Type B pancreatic cell (in vitro differentiated cells): Measurements from ENCODE around the gene CNTNAP2. TPM values are rescaled to one million over a fixed set of nuclear protein-coding genes. Genes with fewer than 3 reads are reported as not detected.
"Not testable (repeated sequence)": the region's sequence is repeated elsewhere in the genome, so short reads cannot be mapped to it uniquely, and the experiment has no call there.

Source experiments
- DNase-seq: peaks from one replicate; pipeline ENCODE4 v3.0.0; 2021; ENCODE audit warnings: mixed read lengths; ENCODE audit not compliant: unreplicated experiment; ENCODE audit errors: extremely low spot score
- H3K27ac Mint-ChIP-seq: 2 replicates; pipeline ENCODE4 v1.8.0; 2021; ENCODE audit warnings: mild to moderate bottlenecking, mixed read lengths
- H3K27me3 Mint-ChIP-seq: 2 replicates; pipeline ENCODE4 v1.8.0; 2021; ENCODE audit warnings: mixed read lengths
- H3K36me3 Mint-ChIP-seq: 2 replicates; pipeline ENCODE4 v1.8.0; 2021; ENCODE audit warnings: mixed read lengths
- H3K4me1 Mint-ChIP-seq: one replicate; pipeline ENCODE4 v1.8.0; 2021; ENCODE audit warnings: mixed read lengths; ENCODE audit not compliant: unreplicated experiment
- H3K4me3 Mint-ChIP-seq: 2 replicates; pipeline ENCODE4 v1.8.0; 2021; ENCODE audit warnings: mild to moderate bottlenecking, mixed read lengths
- H3K9me3 Mint-ChIP-seq: 2 replicates; pipeline ENCODE4 v1.8.0; 2021; ENCODE audit warnings: mixed read lengths
- total RNA-seq: library from RNA; stranded (reverse); gene quantifications from 2 replicates; pipeline ENCODE4 v1.2.1, GENCODE V29; 2021; ENCODE audit warnings: low replicate concordance
- TF ChIP-seq, protein P1 (sequence below): fragments of 200-600 bp; sonication (generic); conservative IDR thresholded peaks from 2 replicates; pipeline ENCODE4 v1.5.0; 2021; ENCODE audit warnings: antibody characterized with exemption, mild to moderate bottlenecking

CNTNAP2 gene
- total RNA-seq, 1 donor from 2014 or later = 26.8 TPM

DNA sequence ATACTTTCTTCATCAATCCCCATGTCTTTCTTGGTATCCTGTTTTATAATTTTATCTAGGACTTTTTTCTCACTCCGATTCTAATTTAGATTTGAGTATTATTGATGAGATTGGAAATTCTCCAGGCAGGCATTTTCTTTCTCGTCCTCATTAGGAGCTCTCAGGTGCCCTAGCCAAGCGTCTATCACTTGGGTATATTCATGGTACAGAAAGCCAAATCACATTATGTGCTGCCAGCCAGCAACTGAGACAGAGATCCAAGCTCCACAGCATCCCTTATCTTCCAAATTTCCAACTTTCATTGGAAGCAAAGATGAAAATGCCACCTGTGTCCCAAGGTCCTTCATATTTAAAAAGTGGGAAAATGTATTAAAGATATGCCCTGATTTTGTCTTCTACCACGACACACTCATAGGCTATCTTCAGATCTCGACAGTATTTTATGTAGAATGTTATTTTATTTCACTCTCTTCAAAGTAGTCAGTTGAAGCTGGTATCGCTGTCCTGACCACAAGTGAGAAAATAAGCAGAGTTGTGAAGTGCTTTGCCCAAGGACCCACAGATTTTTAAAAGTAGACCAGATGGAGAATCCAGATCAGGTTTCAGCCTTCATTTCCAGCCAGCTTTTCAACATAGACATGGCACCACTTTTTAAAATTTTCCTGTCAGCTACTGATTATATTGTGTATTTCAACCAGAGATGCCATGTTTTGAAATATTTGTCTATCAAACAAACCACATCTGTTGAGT is 773.4 kb downstream of the CNTNAP2 start:
- no peaks in the 10 kb centered on the region for H3K4me1 Mint-ChIP-seq

DNA sequence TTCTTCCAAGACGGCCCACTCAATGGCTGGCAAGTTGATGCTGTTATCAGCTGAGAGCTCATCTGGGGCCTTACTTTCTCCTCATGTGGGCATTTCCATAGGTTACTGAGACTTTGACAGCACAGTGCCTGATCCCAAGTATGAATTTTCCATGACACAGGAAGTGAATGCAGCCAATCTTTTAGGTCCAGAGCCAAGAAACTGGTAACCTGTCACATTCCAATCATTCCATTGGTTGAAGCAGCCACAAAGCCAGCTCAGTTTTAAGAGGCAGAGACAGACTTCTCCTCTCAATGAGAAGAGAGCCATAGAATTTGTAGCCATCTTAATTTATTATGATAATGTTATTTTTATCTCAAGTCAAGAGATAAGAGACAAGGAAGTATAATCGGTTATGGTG is 775.5 kb downstream of the CNTNAP2 start:
- H3K4me3 Mint-ChIP-seq = no peak overlapping the region
- H3K9me3 Mint-ChIP-seq = no peaks in the 10 kb centered on the region
- no peaks in the 10 kb centered on the region for H3K4me1 Mint-ChIP-seq
- H3K27me3 Mint-ChIP-seq = no peaks in the 10 kb centered on the region
- H3K36me3 Mint-ChIP-seq = no peaks in the 10 kb centered on the region
- TF ChIP-seq, protein P1, sequence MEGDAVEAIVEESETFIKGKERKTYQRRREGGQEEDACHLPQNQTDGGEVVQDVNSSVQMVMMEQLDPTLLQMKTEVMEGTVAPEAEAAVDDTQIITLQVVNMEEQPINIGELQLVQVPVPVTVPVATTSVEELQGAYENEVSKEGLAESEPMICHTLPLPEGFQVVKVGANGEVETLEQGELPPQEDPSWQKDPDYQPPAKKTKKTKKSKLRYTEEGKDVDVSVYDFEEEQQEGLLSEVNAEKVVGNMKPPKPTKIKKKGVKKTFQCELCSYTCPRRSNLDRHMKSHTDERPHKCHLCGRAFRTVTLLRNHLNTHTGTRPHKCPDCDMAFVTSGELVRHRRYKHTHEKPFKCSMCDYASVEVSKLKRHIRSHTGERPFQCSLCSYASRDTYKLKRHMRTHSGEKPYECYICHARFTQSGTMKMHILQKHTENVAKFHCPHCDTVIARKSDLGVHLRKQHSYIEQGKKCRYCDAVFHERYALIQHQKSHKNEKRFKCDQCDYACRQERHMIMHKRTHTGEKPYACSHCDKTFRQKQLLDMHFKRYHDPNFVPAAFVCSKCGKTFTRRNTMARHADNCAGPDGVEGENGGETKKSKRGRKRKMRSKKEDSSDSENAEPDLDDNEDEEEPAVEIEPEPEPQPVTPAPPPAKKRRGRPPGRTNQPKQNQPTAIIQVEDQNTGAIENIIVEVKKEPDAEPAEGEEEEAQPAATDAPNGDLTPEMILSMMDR = no peak
- no peak overlapping the region for H3K27ac Mint-ChIP-seq
- no peak for DNase-seq

More for the DNA sequence above, 773.4 kb downstream of the CNTNAP2 start:
- no peaks in the 10 kb centered on the region for H3K36me3 Mint-ChIP-seq
- H3K9me3 Mint-ChIP-seq = no peaks in the 10 kb centered on the region
- no peak for DNase-seq
- TF ChIP-seq, protein P1 = no peak
- no peak overlapping the region for H3K4me3 Mint-ChIP-seq
- H3K27me3 Mint-ChIP-seq = no peaks in the 10 kb centered on the region
- H3K27ac Mint-ChIP-seq = no peak overlapping the region

DNA sequence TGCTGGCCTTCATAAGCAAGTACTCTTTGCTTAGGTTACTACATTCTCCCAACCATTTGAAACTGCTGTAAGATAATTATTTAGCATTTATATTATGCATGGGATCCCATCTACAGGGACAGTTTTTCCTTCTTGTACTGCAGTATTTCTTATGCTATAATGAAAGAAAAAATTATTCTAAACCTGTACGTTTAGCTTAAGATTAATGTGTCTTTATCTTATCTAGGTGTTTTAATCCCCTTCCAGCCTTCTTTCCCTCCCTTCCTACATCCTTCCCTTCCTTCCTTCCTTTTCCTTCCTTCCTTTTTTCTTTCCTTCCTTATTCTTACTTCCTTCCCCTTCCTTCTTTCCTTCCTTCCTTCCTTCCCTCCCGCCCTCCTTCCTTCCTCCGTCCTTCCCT is 778.3 kb downstream of the CNTNAP2 start:
- H3K9me3 Mint-ChIP-seq = no peaks in the 10 kb centered on the region
- H3K27me3 Mint-ChIP-seq = no peaks in the 10 kb centered on the region
- TF ChIP-seq, protein P1 = no peak
- no peak for DNase-seq
- no peaks in the 10 kb centered on the region for H3K4me1 Mint-ChIP-seq
- no peak overlapping the region for H3K4me3 Mint-ChIP-seq
- no peaks in the 10 kb centered on the region for H3K36me3 Mint-ChIP-seq
- H3K27ac Mint-ChIP-seq = no peak overlapping the region

DNA sequence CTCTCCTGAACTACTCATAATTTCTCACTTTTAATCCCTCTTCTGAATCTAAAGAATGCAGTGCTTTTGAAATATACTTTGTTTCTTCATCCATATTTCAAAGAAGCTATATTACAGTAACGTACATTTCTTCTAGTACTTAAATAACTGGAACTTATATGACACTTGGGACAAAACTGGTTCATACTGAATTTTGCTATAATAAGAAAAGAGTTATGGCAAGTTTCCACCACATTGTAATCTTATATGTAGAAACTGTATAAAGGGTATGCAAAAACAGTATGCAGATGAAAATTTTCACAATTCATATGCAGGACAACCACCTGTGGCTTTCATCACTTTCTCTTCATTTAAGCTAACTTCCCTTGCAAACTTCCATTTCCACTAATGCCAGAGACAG is 785.7 kb downstream of the CNTNAP2 start:
- no peaks in the 10 kb centered on the region for H3K4me1 Mint-ChIP-seq
- no peaks in the 10 kb centered on the region for H3K27me3 Mint-ChIP-seq
- no peaks in the 10 kb centered on the region for H3K36me3 Mint-ChIP-seq
- no peaks in the 10 kb centered on the region for H3K9me3 Mint-ChIP-seq
- TF ChIP-seq, protein P1 = no peak
- no peak for DNase-seq
- no peak overlapping the region for H3K27ac Mint-ChIP-seq
- H3K4me3 Mint-ChIP-seq = no peak overlapping the region

DNA sequence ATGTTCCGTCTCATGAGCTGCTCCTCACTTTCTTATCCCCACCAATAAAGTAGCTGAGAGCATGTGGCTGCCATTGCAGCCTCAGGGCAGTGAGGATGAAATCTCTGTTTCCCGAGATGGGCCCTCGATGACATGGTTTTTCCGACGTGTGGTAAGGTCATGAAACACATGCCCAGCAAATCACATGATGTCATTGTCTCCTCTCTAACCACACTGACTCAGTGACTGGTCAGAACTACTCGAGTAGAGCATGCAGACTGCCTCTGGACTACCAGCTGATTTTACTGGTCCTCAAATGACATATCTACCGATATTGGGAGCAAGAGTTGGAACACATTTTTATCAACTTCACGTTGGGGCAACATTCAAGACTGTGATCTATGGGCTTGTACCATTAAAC is 786.1 kb downstream of the CNTNAP2 start:
- no peaks in the 10 kb centered on the region for H3K4me1 Mint-ChIP-seq
- no peaks in the 10 kb centered on the region for H3K36me3 Mint-ChIP-seq
- no peak for DNase-seq
- no peaks in the 10 kb centered on the region for H3K9me3 Mint-ChIP-seq
- no peak overlapping the region for H3K27ac Mint-ChIP-seq
- TF ChIP-seq, protein P1 = no peak
- no peak overlapping the region for H3K4me3 Mint-ChIP-seq
- no peaks in the 10 kb centered on the region for H3K27me3 Mint-ChIP-seq

DNA sequence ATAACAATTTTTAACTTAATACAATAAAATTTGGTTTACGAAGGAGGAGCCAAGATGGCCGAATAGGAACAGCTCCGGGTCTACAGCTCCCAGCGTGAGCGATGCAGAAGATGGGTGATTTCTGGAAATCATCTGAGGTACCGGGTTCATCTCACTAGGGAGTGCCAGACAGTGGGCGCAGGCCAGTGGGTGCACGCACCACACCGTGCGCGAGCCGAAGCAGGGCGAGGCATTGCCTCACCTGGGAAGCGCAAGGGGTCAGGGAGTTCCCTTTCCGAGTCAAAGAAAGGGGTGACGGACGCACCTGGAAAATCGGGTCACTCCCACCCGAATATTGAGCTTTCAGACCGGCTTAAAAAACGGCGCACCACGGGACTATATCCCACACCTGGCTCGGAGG is 789.1 kb downstream of the CNTNAP2 start:
- H3K4me1 Mint-ChIP-seq, H3K27ac Mint-ChIP-seq, H3K36me3 Mint-ChIP-seq, H3K9me3 Mint-ChIP-seq, H3K4me3 Mint-ChIP-seq, DNase-seq, H3K27me3 Mint-ChIP-seq: not testable (repeated sequence)
